ENCODE data around the gene NLRX1. TPM values are rescaled to one million over a fixed set of nuclear protein-coding genes. Genes with fewer than 3 reads are reported as not detected.
"Not testable (repeated sequence)": the region's sequence is repeated elsewhere in the genome, so short reads cannot be mapped to it uniquely, and the experiment has no call there.

Gene NLRX1
- total RNA-seq, 1 donor: 16.4 TPM

DNA sequence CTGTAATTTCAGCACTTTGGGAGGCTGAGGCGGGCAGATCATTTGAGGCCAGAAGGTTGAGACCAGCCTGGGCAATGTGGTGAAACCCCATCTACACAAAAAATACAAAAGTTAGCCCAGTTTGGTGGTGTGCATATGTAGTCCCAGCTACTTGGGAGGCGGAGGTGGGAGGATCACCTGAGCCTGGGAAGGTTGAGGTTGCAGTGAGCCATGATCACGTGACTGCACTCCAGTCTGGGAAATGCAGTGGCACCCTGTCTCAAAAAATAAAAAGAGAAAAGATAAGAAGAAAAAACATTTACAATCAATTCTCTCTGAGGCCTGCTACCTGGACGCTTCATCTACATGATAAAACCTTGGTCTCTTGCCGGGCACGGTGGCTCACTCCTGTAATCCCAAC lies 30.4 kb downstream of the NLRX1 start:
- DNase-seq (ENCODE audit: low read depth): no peak
- no peak overlapping the region for H3K4me3 ChIP-seq (ENCODE audit: low read depth, low read length)
- TF ChIP-seq, protein P1, sequence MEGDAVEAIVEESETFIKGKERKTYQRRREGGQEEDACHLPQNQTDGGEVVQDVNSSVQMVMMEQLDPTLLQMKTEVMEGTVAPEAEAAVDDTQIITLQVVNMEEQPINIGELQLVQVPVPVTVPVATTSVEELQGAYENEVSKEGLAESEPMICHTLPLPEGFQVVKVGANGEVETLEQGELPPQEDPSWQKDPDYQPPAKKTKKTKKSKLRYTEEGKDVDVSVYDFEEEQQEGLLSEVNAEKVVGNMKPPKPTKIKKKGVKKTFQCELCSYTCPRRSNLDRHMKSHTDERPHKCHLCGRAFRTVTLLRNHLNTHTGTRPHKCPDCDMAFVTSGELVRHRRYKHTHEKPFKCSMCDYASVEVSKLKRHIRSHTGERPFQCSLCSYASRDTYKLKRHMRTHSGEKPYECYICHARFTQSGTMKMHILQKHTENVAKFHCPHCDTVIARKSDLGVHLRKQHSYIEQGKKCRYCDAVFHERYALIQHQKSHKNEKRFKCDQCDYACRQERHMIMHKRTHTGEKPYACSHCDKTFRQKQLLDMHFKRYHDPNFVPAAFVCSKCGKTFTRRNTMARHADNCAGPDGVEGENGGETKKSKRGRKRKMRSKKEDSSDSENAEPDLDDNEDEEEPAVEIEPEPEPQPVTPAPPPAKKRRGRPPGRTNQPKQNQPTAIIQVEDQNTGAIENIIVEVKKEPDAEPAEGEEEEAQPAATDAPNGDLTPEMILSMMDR (IDR thresholded peaks at IDR 0.05; ENCODE audit: insufficient read depth, low read depth, low read length): no peak

DNA sequence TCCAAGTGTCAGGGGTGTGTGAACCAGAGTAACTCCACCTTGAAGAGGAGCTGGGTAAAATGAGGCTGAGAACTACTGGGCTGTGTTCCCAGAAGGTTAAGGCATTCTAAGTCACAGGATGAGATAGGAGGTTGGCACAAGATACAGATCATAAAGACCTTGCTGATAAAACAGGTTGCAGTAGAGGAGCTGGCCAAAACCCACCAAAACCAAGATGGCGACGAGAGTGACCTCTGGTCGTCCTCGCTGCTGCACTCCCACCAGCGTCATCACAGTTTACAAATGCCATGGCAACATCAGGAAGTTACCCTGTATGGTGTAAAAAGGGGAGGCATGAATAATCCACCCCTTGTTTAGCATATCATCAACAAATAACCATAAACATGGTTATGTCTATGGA lies 32.7 kb downstream of the NLRX1 start:
- not testable (repeated sequence) for H3K4me3 ChIP-seq (ENCODE audit: low read depth, low read length); DNase-seq (ENCODE audit: low read depth)

DNA sequence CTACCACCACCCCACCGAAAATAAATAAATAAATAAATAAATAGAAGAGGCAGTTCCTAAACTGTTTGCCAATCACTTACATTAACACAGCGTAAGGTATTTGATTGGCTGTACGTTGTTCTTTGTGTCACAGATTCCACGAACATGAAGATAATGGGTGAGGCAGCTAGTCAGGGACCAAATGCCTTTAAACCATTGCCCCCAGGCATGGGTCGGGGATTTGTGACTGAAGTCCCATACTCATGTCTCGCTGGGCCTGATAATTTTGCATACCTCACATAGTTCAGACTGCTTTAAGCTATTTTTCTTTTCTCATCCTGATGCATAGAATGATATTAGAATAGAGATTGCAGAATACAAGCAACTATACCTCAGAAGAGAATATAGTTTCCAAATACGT lies 34.0 kb downstream of the NLRX1 start:
- no peak overlapping the region for H3K4me3 ChIP-seq (ENCODE audit: low read depth, low read length)
- TF ChIP-seq, protein P1 (IDR thresholded peaks at IDR 0.05; ENCODE audit: insufficient read depth, low read depth, low read length): no peak

DNA sequence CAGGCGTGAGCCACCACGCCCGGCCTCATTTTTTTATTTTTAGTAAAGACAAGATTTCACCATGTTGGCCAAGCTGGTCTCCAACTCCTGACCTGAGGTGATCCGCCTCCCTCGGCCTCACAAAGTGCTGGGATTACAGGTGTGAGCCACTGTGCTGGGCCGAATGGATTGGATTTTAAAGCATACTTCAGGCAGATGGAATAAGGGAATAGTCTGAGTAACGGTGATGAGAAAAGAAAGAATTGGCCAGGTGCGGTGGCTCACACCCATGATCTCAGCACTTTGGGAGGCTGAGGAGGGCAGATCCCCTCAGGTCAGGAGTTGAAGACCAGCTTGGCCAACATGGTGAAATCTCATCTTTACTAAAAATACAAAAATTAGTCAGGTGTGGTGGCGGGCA lies 35.5 kb downstream of the NLRX1 start:
- H3K4me3 ChIP-seq (ENCODE audit: low read depth, low read length): no peak overlapping the region
- DNase-seq (ENCODE audit: low read depth): no peak
- TF ChIP-seq, protein P1 (IDR thresholded peaks at IDR 0.05; ENCODE audit: insufficient read depth, low read depth, low read length): no peak

More for the DNA sequence above, 34.0 kb downstream of the NLRX1 start:
- DNase-seq (ENCODE audit: low read depth): no peak

DNA sequence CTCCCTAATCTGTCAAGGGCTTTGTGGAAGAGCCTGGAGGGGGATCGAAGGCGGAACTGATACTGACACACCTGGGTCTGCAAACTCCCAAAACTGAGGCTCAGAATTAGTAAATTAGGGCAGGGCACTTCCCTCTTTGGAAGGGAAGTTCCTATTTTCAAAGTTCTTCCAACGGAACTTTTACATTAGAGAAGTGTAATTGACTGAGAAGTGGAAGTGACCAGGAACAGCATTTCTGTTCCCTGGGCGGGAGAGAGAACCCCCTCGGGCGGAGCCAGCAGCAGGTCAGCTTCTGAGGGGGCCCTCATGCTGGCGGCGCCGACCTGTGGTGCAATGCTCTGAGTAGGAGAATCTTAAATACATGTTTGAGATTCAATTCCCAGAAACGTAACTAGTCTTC lies 36.6 kb downstream of the NLRX1 start:
- DNase-seq (ENCODE audit: low read depth): no peak
- TF ChIP-seq, protein P1 (IDR thresholded peaks at IDR 0.05; ENCODE audit: insufficient read depth, low read depth, low read length): no peak
- H3K4me3 ChIP-seq (ENCODE audit: low read depth, low read length): no peak overlapping the region

DNA sequence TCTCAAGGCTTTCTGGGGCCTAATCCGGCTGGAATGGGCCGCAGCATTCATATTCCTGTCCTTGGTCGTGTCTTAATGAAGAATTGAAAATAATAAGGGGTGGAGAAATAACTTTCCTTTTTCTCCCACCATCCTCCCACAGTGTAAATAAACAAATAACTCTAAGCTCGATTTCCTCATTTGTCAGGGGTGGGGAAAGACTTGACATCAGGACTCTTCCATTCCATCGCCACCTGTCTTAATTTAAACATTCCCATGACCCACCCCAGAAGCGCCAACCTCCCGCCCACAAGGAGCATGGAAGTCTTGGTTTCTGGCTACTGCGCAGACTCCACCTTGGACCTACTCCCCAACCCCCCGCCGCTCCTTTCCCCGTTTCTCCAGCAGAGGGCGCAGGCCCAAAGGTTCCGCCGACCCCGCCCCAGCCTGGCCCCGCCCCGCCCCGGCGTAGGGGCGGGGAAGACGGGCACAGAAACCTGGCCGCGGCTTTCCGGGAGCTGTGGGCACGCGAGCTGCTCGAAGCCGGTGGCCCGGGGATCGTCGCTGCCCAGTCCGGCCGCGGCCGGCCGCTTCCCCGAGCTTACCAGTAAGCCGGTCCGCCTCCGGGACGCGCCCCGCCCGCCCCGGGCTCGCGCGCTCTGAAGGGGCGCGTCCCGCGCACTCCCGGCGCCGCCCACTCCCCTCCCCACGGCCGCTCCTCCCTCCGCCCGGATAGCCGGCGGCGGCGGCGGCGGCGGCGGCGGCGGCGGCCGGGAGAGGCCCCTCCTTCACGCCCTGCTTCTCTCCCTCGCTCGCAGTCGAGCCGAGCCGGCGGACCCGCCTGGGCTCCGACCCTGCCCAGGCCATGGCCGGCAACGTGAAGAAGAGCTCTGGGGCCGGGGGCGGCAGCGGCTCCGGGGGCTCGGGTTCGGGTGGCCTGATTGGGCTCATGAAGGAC lies 37.3 kb downstream of the NLRX1 start, which contains the start of gene CBL:
CBL (plus strand) TSS at position 766 of the 937 bp plus-strand sequence; CDS start at position 845, 79 bp downstream.
- DNase-seq (ENCODE audit: low read depth): peak; percentile 90
- TF ChIP-seq, protein P1 (IDR thresholded peaks at IDR 0.05; ENCODE audit: insufficient read depth, low read depth, low read length): peak; percentile 80
- peak within 1 kb of the TSS; percentile 95 for H3K4me3 ChIP-seq (ENCODE audit: low read depth, low read length)

DNA sequence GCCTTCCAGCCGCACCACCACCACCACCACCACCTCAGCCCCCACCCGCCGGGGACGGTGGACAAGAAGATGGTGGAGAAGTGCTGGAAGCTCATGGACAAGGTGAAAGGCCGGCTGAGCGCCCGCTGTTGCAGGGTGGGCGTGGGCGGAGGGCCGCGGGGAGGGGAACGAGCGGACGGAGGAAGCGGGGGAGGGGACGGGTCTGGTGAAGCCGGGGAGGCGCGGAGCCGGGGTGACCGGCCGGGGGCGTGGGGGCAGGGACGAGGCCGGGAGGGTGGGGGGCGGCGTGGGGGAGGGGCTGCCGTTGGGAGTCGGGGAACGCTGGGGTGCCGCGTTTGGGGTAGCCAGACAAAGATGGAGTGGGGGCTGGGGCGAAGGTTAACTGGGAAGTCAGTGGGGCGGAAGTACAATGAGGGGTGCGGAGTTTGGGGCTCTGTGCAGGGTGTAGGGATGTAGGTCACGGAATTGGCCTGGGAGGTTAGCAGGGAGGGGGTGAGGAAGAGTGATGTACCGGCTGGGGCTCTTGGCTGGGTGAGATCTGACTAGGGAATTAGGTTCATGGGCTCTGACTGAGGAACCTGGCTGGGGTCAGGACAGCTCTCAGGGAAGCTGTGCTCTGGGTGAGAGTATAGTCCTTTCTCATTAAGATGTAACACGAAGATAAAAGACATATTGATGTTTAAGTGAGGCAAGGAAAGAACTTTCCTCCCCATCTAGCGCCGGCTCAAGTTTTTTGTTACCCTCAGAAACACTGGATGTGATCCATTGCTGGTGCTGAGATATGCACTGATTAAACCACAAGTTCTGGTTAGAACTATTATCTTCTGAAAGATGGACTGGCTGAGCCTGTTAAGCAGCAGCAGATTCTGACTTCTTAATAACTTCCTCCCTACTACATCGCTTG lies 38.2 kb downstream of the NLRX1 start:
- TF ChIP-seq, protein P1 (IDR thresholded peaks at IDR 0.05; ENCODE audit: insufficient read depth, low read depth, low read length): no peak
- peak; percentile 30 for DNase-seq (ENCODE audit: low read depth)
- H3K4me3 ChIP-seq (ENCODE audit: low read depth, low read length): peak overlapping the region; percentile 95

Measured in fibroblast of villous mesenchyme (primary cell).